ENCODE measurements around the gene MFF.
A peak's percentile ranks its signal among the peaks of the same experiment; 100 is the strongest.
"Not testable (repeated sequence)": the region's sequence is repeated elsewhere in the genome, so short reads cannot be mapped to it uniquely, and the experiment has no call there.

Gene MFF

DNA sequence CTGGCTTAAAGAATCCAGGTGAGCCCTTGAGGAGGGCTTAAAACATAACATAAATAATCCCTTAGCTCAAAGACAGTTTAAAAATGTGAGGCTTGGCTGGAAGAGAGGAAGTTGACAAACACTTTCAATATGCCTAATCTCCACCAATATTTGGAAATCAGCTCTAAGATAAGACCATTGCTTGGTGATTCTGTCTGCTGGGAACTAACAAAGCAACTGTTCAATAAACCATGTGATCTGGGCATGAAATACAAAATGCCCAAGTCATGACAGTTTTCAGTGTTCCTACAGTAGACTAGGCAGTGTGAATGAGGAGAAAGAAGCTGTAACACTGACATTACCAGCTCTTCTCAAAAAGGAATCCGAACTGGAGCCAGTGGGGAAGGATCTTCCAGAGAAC lies 10.7 kb downstream of the MFF start:
- no peak for DNase-seq (ENCODE audit: low read depth in 3 of 3)

GRCh38 chr2:227337442-227337841 lies 12.4 kb downstream of the MFF start:
- no peak for DNase-seq (ENCODE audit: low read depth in 3 of 3)

DNA sequence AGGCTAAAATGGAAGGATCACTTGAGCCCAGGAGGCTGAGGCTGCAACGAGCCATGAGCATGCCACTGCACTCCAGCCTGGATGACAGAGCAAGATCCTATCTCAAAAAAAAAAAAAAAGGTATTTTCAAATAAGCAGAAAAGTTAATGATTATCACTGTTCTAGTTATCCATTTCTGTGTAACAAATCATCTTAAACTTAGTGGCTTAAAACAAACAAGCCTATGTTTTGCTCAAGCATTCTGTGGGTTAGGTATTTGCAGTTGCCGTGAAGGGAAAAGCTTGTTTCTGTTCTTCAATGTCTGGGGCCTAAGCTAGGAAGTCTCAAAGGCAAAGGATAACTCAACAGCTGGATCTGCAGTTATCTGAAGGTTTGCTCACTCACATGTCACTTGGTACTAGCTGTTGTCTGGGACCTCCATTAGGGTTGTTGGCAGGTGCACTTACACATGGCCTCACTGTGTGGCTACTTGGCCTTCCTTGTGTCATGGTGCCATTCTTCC lies 14.1 kb downstream of the MFF start:
- no peak for DNase-seq (ENCODE audit: low read depth in 3 of 3)

DNA sequence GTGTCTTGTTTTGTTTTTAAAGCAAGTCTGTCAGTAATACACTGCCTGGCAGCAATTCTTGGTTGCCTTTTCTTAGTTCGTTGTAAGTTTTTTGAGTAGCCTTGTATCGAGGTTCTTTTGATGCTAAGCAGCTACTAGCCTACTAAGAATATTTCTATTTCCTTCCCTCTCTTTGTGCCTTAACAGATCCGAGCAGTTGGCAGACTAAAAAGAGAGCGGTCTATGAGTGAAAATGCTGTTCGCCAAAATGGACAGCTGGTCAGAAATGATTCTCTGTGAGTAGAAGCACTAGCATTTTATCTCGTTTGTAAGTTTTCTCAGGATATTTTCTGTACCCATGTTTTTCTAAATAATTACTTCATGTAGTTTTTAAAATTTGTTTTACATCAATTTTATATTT lies 15.1 kb downstream of the MFF start:
- no peak for DNase-seq (ENCODE audit: low read depth in 3 of 3)

- no peak for DNase-seq (ENCODE audit: low read depth in 3 of 3)
These were observed 16.5 kb downstream of the MFF start for GRCh38 chr2:227341553-227341952.

GRCh38 chr2:227344231-227344630 lies 19.2 kb downstream of the MFF start:
- no peak for DNase-seq (ENCODE audit: low read depth in 3 of 3)

GRCh38 chr2:227347117-227347516 lies 22.1 kb downstream of the MFF start:
- no peak for DNase-seq (ENCODE audit: low read depth in 3 of 3)

- DNase-seq (ENCODE audit: low read depth in 3 of 3) = no peak
These were observed 23.3 kb downstream of the MFF start for GRCh38 chr2:227348324-227348723.

DNA sequence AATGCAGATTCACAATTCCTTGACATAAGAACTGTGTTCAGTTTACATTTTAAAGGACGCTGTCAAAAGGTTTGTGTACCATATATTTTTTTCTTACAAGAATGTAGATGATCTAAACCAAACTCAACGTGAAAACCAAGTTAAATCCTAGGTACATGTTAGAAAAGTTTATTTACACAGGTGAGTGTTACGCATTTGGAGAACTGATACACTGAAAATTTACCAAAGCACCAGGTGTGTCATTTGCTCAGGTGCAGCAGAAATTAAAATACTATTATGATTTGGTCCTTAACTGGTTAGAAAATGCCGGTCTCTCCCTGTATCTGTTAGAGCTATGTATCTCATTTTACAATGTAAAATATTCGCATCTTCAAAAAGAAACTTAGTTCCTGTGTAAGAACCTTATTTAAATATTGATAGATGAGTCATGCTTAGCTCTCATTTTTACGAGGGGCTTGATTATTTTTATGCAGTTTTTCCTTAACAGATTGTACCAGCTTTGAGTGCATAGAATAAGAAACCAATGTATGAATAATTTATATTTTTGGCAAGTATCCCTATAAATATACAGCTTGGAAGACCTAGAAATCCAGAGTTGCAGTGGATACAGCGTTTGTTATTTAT lies 25.1 kb downstream of the MFF start:
- DNase-seq (ENCODE audit: low read depth in 3 of 3) = no peak

GRCh38 chr2:227351639-227352038 lies 26.6 kb downstream of the MFF start:
- DNase-seq (ENCODE audit: low read depth in 3 of 3) = no peak

DNA sequence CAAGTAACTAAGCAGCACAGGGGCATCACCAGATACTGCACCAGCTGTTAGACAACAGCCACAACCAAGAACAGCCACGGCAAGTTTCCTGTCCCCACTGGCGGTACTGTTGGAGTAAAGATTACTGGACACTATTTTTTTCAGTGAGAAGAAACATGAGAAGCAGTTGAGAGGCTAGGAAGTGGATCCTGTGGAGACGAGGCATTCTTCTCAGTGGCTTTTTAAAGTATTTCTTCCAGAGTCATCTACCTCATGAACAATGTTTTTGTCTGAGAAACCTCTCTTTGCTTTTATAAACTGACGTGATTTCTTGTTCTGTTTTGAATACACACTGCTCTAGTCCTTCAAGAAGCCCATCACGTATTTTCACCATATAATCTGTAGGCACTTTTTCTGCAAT lies 35.3 kb downstream of the MFF start:
- no peak for DNase-seq (ENCODE audit: low read depth in 3 of 3)

DNA sequence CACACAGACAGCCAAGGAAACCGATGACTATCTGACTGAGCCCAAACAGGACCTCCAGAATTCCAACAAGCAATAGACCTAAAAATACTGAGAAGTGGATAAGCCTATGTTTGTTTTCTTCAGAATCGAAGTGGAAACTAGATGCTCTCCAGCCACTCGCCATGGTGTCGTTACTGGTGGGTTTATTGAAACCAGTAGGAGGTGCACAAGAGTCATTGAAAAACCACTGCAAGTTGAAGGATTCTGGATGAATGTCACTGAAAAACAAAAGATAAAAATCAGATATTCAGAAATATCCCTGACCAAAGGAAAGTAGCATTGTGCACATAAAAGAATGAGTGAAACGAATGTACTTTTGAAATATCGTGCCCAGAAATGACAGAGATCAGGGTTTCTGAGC lies 38.7 kb downstream of the MFF start:
- no peak for DNase-seq (ENCODE audit: low read depth in 3 of 3)

DNA sequence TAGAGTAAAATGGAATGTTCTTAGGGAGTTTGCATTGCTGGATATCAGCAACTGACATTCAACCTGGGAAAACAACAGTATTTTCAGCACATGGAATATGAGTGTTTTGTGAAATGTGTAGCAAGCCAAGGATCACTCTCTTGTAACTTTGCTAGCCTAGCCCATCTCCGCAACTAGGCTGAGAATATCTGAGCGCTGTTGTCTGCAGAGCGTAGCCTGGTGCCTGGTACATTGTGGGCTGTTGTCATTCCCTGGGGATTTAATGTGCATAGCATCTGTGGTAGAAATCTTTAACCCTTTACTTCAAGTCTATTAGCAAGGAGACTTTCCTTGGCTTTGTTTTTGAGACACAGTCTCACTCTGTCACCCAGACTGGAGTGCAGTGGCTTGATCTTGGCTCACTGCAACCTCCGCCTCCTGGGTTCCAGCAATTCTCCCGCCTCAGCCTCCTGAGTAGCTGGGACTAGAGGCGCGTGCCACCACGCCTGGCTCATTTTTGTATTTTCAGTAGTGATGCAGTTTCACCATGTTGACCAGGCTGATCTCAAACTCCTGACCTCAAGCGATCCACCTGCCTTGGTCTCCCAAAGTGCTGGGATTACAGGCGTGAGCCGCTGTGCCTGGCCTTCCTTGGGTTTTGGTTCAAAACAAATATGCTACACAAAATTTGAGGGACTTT lies 39.7 kb downstream of the MFF start:
- not testable (repeated sequence) for DNase-seq (ENCODE audit: low read depth in 3 of 3)

DNA sequence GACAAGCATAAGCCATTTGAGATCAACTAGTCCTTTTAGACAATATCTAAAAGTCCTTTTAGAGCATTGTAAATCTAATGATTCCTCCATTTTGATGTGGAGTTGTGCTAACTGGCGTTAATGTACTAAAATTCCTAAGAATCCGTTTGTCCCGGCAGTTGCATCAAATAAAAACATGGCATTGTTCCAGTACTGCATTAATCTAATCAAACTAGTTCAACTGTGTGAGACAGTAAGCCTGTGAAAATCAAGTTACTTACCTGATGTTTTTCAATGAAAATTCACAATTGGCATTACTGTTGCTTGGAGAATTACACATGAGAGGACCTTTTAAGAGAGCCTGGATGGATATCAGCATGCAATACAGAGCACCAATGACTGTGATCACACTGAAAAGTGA lies 40.8 kb downstream of the MFF start:
- no peak for DNase-seq (ENCODE audit: low read depth in 3 of 3)

DNA sequence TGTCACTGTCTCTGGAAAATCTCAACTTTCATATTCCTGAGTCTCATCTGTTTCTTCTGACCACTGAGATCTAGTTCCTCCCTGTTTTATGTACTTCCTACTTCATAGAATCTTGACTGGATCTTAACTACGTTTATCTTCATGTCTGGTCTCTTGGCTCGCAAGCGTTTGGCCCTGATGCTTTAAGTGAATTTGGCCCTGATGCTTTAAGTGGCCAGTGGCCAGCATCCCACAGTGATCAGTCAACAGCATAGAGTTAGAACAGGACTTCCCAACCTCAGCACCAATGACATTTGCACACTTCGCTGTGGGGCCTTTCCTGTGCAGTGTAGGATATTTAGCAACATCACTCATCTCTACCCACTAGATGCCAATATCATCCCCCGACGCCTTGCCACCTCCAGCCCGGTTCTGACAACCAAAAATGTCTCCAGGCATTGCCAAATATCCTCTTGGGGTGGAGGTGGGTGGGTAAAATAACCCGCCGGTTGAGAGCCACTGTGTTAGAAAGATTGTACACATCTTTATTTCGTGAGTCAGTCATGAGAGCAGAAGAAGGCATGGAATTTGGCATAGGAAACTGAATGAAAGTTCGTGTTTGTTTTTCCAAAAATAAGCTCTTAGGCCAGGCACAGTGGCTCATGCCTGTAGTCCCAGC lies 41.8 kb downstream of the MFF start:
- DNase-seq (ENCODE audit: low read depth in 3 of 3) = no peak

DNA sequence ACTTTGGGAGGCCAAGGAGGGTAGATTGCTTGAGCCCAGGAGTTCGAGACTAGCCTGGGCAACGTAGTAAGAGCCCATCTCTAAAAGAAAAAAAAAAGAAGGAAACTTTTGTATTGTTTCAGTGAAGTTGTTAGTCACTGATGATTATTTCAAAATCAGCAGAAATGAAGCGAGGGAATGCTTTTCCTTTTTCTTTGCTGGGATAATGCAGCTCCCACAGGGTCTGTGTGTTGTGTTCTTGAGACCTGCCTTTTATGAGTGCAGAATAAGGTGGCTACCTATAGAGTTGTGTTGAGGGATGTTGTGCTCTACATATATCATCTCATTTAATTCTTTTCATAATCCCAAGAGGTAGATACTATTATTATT lies 42.4 kb downstream of the MFF start:
- no peak for DNase-seq (ENCODE audit: low read depth in 3 of 3)

- no peak for DNase-seq (ENCODE audit: low read depth in 3 of 3)
These were observed 43.5 kb downstream of the MFF start for GRCh38 chr2:227368574-227368973.

DNA sequence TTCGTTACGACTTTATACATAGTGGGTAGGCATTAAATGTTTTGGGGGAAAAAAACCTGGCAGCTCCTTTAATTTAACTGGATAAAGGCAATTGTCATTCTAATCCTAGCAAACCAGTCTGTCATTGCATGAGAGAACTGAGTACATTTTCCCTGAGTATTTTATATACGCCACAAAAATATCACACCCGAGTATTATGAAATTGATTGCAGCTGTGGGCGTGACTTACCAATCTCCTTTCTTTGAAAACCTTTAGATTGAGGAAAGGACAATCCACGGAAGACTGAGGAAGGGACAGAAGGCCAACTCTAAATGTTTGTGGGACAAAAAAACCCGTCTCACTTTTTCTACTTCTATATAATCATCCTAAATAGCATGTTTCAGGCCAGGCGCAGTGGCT lies 45.0 kb downstream of the MFF start:
- no peak for DNase-seq (ENCODE audit: low read depth in 3 of 3)

DNA sequence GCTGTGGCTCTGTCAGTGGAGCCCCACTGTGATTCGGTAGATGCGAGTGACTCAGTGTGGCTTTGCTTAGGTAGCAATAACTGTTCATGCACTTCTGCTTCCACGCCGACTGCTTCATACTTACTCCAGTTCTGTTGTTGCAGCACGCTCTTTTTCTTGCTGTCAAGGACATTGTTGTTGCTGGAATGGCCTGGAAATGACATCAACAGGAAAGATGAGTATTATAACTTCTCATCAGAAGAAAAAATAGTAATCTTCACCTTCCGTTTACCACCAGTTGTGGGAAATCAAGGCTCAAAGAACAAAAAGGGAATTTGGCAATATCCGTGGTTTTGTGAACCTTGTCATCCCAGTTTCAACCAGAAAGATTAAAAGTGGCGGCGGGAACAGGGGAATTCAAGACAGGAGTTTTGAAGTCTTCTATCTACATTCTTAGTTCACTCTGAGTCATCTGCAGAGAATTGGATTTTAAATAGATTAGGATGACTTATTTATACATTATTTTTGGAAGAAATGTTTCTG lies 45.8 kb downstream of the MFF start:
- DNase-seq (ENCODE audit: low read depth in 3 of 3) = no peak

- no peak for DNase-seq (ENCODE audit: low read depth in 3 of 3)
These were observed 48.3 kb downstream of the MFF start for GRCh38 chr2:227373389-227373788.

GRCh38 chr2:227374158-227374557 lies 49.1 kb downstream of the MFF start:
- DNase-seq (ENCODE audit: low read depth in 3 of 3) = peak in 2 of 3 experiments; percentile 22 to 45

- no peak for DNase-seq (ENCODE audit: low read depth in 3 of 3)
These were observed 51.8 kb downstream of the MFF start for GRCh38 chr2:227376656-227377396.
